Neutrophil (primary cell): Measurements from ENCODE around the gene STRN3.
"Not testable (repeated sequence)": the region's sequence is repeated elsewhere in the genome, so short reads cannot be mapped to it uniquely, and the experiment has no call there.

Source experiments
- H3K27ac ChIP-seq: fragments of 200-600 bp; sonication (generic); 2 replicates; pipeline ENCODE4 v1.5.1; 2016; ENCODE audit warnings: mild to moderate bottlenecking, moderate library complexity
- H3K27me3 ChIP-seq: fragments of 200-600 bp; sonication (generic); 2 replicates; pipeline ENCODE4 v1.6.0; 2016; ENCODE audit warnings: mild to moderate bottlenecking
- H3K36me3 ChIP-seq: fragments of 200-600 bp; sonication (generic); 2 replicates; pipeline ENCODE4 v1.5.1; 2017
- H3K4me1 ChIP-seq, 2 experiments: fragments of 200-600 bp in 1 of 2; sonication (generic) in 1 of 2; 1 replicate in 1 of 2; 2 replicates in 1 of 2; pipeline versions ENCODE4 v1.5.1 to v1.6.1; 2013 to 2016; ENCODE audit warnings: low read depth in 1 of 2, low read length in 1 of 2, mild to moderate bottlenecking in 1 of 2, moderate library complexity in 1 of 2; ENCODE audit not compliant: control insufficient read depth in 1 of 2, insufficient read depth in 1 of 2
- H3K4me3 ChIP-seq, 2 experiments: fragments of 200-600 bp in 1 of 2; sonication (generic) in 1 of 2; 1 replicate in 1 of 2; 2 replicates in 1 of 2; pipeline ENCODE4 v1.5.1; 2013 to 2016; ENCODE audit warnings: low read depth in 1 of 2, low read length in 1 of 2, mild to moderate bottlenecking in 1 of 2, moderate library complexity in 1 of 2
- H3K9me3 ChIP-seq: fragments of 200-600 bp; sonication (generic); 2 replicates; pipeline ENCODE4 v1.5.1; 2016
- CTCF ChIP-seq: fragments of 200-600 bp; sonication (generic); IDR thresholded peaks from 2 replicates; pipeline ENCODE4 v1.5.1; 2016; ENCODE audit warnings: antibody characterized with exemption

Gene STRN3

GRCh38 chr14:31051511-31051910 lies 25.3 kb upstream of the STRN3 start:
- no peak for TF ChIP-seq CTCF
- H3K27ac ChIP-seq: no peak overlapping the region

DNA sequence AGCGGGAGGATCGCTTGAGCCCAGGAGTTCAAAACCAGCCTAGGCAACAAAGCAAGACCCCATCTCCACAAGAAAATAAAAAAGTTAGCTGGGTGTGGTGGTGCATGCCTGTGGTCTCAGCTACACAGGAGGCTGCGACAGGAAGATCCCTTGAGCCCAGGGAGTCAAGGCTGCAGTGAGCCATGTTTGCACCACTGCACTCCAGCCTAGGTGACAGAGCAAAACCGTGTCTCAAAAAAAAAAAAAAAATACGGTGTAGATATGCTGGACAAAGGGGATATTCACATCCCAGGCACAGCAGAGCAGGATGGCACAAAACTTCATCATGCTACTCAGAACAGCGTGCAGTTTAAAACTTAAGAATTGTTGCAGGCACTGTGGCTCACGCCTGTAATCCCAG lies 24.8 kb upstream of the STRN3 start:
- TF ChIP-seq CTCF: no peak
- H3K4me3 ChIP-seq: no peak overlapping the region
- H3K27me3 ChIP-seq: no peaks in the 10 kb centered on the region
- H3K4me1 ChIP-seq: no peaks in the 10 kb centered on the region
- H3K9me3 ChIP-seq: no peaks in the 10 kb centered on the region
- no peak overlapping the region for H3K27ac ChIP-seq
- no peaks in the 10 kb centered on the region for H3K36me3 ChIP-seq

More at GRCh38 chr14:31051511-31051910, 25.3 kb upstream of the STRN3 start:
- Histone ChIP-seq H3K36me3 (no peaks in the 10 kb centered on the region), H3K4me1 (no peaks in the 10 kb centered on the region), H3K4me3 (no peak overlapping the region), H3K9me3 (no peaks in the 10 kb centered on the region), H3K27me3 (no peaks in the 10 kb centered on the region)

- Histone ChIP-seq H3K4me3 (no peak overlapping the region), H3K27me3 (no peaks in the 10 kb centered on the region), H3K4me1 (no peaks in the 10 kb centered on the region), H3K36me3 (no peaks in the 10 kb centered on the region), H3K9me3 (no peaks in the 10 kb centered on the region), H3K27ac (no peak overlapping the region)
- no peak for TF ChIP-seq CTCF
Observed at GRCh38 chr14:31047503-31047902, 21.3 kb upstream of the STRN3 start.

- Histone ChIP-seq H3K27me3 (no peaks in the 10 kb centered on the region), H3K4me3 (no peak overlapping the region)
- TF ChIP-seq CTCF: no peak
Observed at GRCh38 chr14:31045501-31046080, 19.4 kb upstream of the STRN3 start.

DNA sequence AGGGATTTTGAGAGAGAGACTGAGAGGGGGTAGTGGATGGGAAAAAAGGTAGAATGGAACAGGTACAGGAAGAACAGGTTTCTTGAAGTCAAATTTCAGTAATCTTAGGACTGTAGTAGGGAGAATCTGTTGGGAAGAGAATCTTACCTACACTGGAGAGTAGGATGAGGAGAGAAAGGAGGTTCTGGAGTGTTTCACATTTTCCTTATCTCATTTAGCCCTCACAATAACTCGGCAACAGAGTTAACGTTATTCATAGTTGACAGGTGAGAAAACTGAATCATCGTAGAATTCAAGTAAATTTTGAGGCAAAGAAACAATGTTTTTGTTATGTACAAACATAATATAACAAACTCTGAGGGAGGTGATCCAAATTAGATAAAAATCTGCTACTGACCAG lies 17.2 kb upstream of the STRN3 start:
- H3K36me3 ChIP-seq: no peaks in the 10 kb centered on the region
- no peak overlapping the region for H3K27ac ChIP-seq
- no peak for TF ChIP-seq CTCF
- no peaks in the 10 kb centered on the region for H3K4me1 ChIP-seq
- no peaks in the 10 kb centered on the region for H3K9me3 ChIP-seq
- H3K27me3 ChIP-seq: no peaks in the 10 kb centered on the region
- no peak overlapping the region for H3K4me3 ChIP-seq

More at GRCh38 chr14:31045501-31046080, 19.4 kb upstream of the STRN3 start:
- no peaks in the 10 kb centered on the region for H3K36me3 ChIP-seq
- no peak overlapping the region for H3K27ac ChIP-seq
- H3K4me1 ChIP-seq: no peaks in the 10 kb centered on the region
- H3K9me3 ChIP-seq: no peaks in the 10 kb centered on the region

- H3K36me3 ChIP-seq, H3K9me3 ChIP-seq, H3K4me3 ChIP-seq, H3K27me3 ChIP-seq, H3K4me1 ChIP-seq, H3K27ac ChIP-seq: not testable (repeated sequence)
Observed at GRCh38 chr14:31042893-31043292, 16.7 kb upstream of the STRN3 start.
